GM19238 (cell line): ENCODE data around the gene MEGF6.

ENCODE experiments used
- DNase-seq: peaks from one replicate; pipeline ENCODE4 v3.0.0; 2011; ENCODE audit warnings: low spot score; ENCODE audit not compliant: insufficient read length

The MEGF6 gene

GRCh38 chr1:3608154-3608553 lies 3.2 kb downstream of the MEGF6 start:
- DNase-seq, result no peak

GRCh38 chr1:3607703-3608065 lies 3.6 kb downstream of the MEGF6 start:
- DNase-seq, result no peak

GRCh38 chr1:3606779-3607702 lies 4.3 kb downstream of the MEGF6 start:
- DNase-seq, result no peak

- no peak for DNase-seq
Observed at GRCh38 chr1:3604997-3605823, 6.1 kb downstream of the MEGF6 start.

- DNase-seq, result no peak
Observed at GRCh38 chr1:3604468-3604974, 6.8 kb downstream of the MEGF6 start.

- no peak for DNase-seq
Observed at GRCh38 chr1:3603571-3604467, 7.5 kb downstream of the MEGF6 start.

GRCh38 chr1:3603156-3603555 lies 8.2 kb downstream of the MEGF6 start:
- no peak for DNase-seq

GRCh38 chr1:3602375-3602774 lies 8.9 kb downstream of the MEGF6 start:
- no peak for DNase-seq

- no peak for DNase-seq
Observed at GRCh38 chr1:3601743-3602142, 9.6 kb downstream of the MEGF6 start.

GRCh38 chr1:3600354-3600753 lies 11.0 kb downstream of the MEGF6 start:
- DNase-seq, result no peak

GRCh38 chr1:3599816-3600215 lies 11.5 kb downstream of the MEGF6 start:
- no peak for DNase-seq

GRCh38 chr1:3599286-3599811 lies 12.0 kb downstream of the MEGF6 start:
- no peak for DNase-seq

GRCh38 chr1:3598522-3599285 lies 12.6 kb downstream of the MEGF6 start:
- DNase-seq, result no peak

GRCh38 chr1:3598051-3598491 lies 13.2 kb downstream of the MEGF6 start:
- DNase-seq, result no peak

GRCh38 chr1:3597599-3597964 lies 13.7 kb downstream of the MEGF6 start:
- no peak for DNase-seq

- DNase-seq, result no peak
Observed at GRCh38 chr1:3596663-3597598, 14.4 kb downstream of the MEGF6 start.

GRCh38 chr1:3595949-3596348 lies 15.4 kb downstream of the MEGF6 start:
- DNase-seq, result no peak

GRCh38 chr1:3594706-3595377 lies 16.5 kb downstream of the MEGF6 start:
- no peak for DNase-seq

- no peak for DNase-seq
Observed at GRCh38 chr1:3593745-3594144, 17.6 kb downstream of the MEGF6 start.
